ENCODE data around the gene PRPF40A. TPM values are rescaled to one million over a fixed set of nuclear protein-coding genes. Genes with fewer than 3 reads are reported as not detected.

PRPF40A gene
- total and polyA plus RNA-seq, 2 experiments from 2014 or later = 254 to 261 TPM

- TF ChIP-seq ZNF462 (CRISPR knock-in tag; IDR thresholded peaks at IDR 0.05) (no peak), ZNF331 (CRISPR knock-in tag; IDR thresholded peaks at IDR 0.05; ENCODE audit: low read depth) (no peak)
These were observed 86.8 kb downstream of the PRPF40A start (continued) for GRCh38 chr2:152630466-152630865.

GRCh38 chr2:152629202-152629601 lies 88.1 kb downstream of the PRPF40A start:
- H3K9me2 ChIP-seq (ENCODE audit: insufficient read depth) = no peaks in the 10 kb centered on the region
- no peak overlapping the region for H3K4me3 ChIP-seq
- ATAC-seq (no peak), DNase-seq (ENCODE audit: low spot score) (no peak)
- Mint-ChIP-seq H3K4me1 (no peaks in the 10 kb centered on the region), H3K4me3 (no peak overlapping the region), H3K27ac (no peak overlapping the region), H3K27me3 (ENCODE audit: insufficient read depth, low read depth, poor library complexity) (peaks cover 3% of the 10 kb centered on the region), H3K9me3 (no peaks in the 10 kb centered on the region), H3K36me3 (ENCODE audit: low read depth) (peaks cover 28% of the 10 kb centered on the region; the same call in 2 of the 3 replicates)
- H4K20me1 ChIP-seq (replicated peaks; ENCODE audit: insufficient read depth) = peaks cover 12% of the 10 kb centered on the region; the same call in 1 of the 2 replicates
- H2AFZ ChIP-seq = no peak overlapping the region
- H3K36me3 ChIP-seq (ENCODE audit: insufficient read depth) = no peaks in the 10 kb centered on the region; the same call in 1 of the 2 replicates
- no peak overlapping the region for H3K4me2 ChIP-seq
- H3K4me1 ChIP-seq (ENCODE audit: insufficient read depth) = no peaks in the 10 kb centered on the region
- no peaks in the 10 kb centered on the region for H3K27me3 ChIP-seq (ENCODE audit: insufficient read depth)
- H3K27ac ChIP-seq (ENCODE audit: low read depth) = no peak overlapping the region
- no peaks in the 10 kb centered on the region for H3F3A ChIP-seq (replicated peaks; ENCODE audit: low read depth)
- no peaks in the 10 kb centered on the region for H3K79me2 ChIP-seq (replicated peaks; ENCODE audit: insufficient read depth)
- TF ChIP-seq CTCF (conservative IDR thresholded peaks at IDR 0.05; ENCODE audit: low read depth in 2 of 2) (no peak), CREB1 (CRISPR knock-in tag; IDR thresholded peaks at IDR 0.05; ENCODE audit: low read depth) (no peak), NANOG (IDR thresholded peaks at IDR 0.05; ENCODE audit: borderline replicate concordance) (no peak), ZNF462 (CRISPR knock-in tag; IDR thresholded peaks at IDR 0.05) (no peak), EZH2 (IDR thresholded peaks at IDR 0.05; ENCODE audit: low read depth, unreplicated experiment) (no peak), ZNF331 (CRISPR knock-in tag; IDR thresholded peaks at IDR 0.05; ENCODE audit: low read depth) (no peak)
